Activated naive CD4-positive, alpha-beta T cell treated with anti-CD3 and anti-CD28 coated beads for 36 hours (primary cell): ENCODE measurements around the gene MAPK6. TPM values are rescaled to one million over a fixed set of nuclear protein-coding genes. Genes with fewer than 3 reads are reported as not detected.

Experiments
- CTCF ChIA-PET: fragments of 350-600 bp; sonication (Branson Sonifier 250); formaldehyde crosslinking; loops from one replicate; lab custom pipeline; 2021; ENCODE audit warnings: antibody characterized with exemption; lab: Charles Lee
- DNase-seq: peaks from one replicate; pipeline ENCODE4 v3.0.0-alpha.2; 2020
- H3K27ac Mint-ChIP-seq: one replicate; pipeline ENCODE4 v1.8.0; 2021; ENCODE audit warnings: mild to moderate bottlenecking, mixed read lengths
- H3K27me3 Mint-ChIP-seq: one replicate; pipeline ENCODE4 v1.8.0; 2021; ENCODE audit warnings: low read depth, mixed read lengths
- H3K36me3 Mint-ChIP-seq: one replicate; pipeline ENCODE4 v1.8.0; 2021; ENCODE audit warnings: low read depth, mixed read lengths
- H3K4me1 Mint-ChIP-seq: one replicate; pipeline ENCODE4 v1.8.0; 2021; ENCODE audit warnings: low read depth, mixed read lengths
- H3K4me3 Mint-ChIP-seq: one replicate; pipeline ENCODE4 v1.8.0; 2021; ENCODE audit warnings: mild to moderate bottlenecking, moderate library complexity, mixed read lengths
- H3K9me3 Mint-ChIP-seq: one replicate; pipeline ENCODE4 v1.8.0; 2021; ENCODE audit warnings: mixed read lengths
- intact Hi-C: fragments of 100-400 bp; cut with micrococcal nuclease; formaldehyde crosslinking; loops from one replicate; pipeline ENCODE4 v1.15.1; 2023
- total RNA-seq, 2 experiments: library from RNA; stranded (reverse); gene quantifications; one replicate each; pipeline ENCODE4 v1.2.3, GENCODE V29; 2021

The MAPK6 gene
- total RNA-seq, 2 experiments from 2014 or later: 16.7 to 17.2 TPM

GRCh38 chr15:52102463-52102862, 83.4 kb downstream of the MAPK6 start:
- intact Hi-C loops: no loop called here
- CTCF ChIA-PET: no interaction called here
- H3K27ac Mint-ChIP-seq: no peak overlapping the region

GRCh38 chr15:52103217-52104207, 84.5 kb downstream of the MAPK6 start:
- CTCF ChIA-PET: interaction anchor here (1.1 kb wide), 1 partner anchor 24 kb away, joined by 4 read pairs; no protein-coding TSS in a partner anchor
- Mint-ChIP-seq H3K27me3 (peaks cover 5% of the 10 kb centered on the region), H3K27ac (no peak overlapping the region), H3K4me1 (no peaks in the 10 kb centered on the region), H3K36me3 (no peaks in the 10 kb centered on the region), H3K4me3 (no peak overlapping the region), H3K9me3 (no peaks in the 10 kb centered on the region)
- peak; percentile 31 for DNase-seq
- intact Hi-C loops: no loop called here

More at GRCh38 chr15:52102463-52102862, 83.4 kb downstream of the MAPK6 start:
- DNase-seq: no peak
- no peaks in the 10 kb centered on the region for H3K36me3 Mint-ChIP-seq
- no peaks in the 10 kb centered on the region for H3K4me1 Mint-ChIP-seq
- no peak overlapping the region for H3K4me3 Mint-ChIP-seq
- peaks cover 5% of the 10 kb centered on the region for H3K27me3 Mint-ChIP-seq
- H3K9me3 Mint-ChIP-seq: no peaks in the 10 kb centered on the region

DNA sequence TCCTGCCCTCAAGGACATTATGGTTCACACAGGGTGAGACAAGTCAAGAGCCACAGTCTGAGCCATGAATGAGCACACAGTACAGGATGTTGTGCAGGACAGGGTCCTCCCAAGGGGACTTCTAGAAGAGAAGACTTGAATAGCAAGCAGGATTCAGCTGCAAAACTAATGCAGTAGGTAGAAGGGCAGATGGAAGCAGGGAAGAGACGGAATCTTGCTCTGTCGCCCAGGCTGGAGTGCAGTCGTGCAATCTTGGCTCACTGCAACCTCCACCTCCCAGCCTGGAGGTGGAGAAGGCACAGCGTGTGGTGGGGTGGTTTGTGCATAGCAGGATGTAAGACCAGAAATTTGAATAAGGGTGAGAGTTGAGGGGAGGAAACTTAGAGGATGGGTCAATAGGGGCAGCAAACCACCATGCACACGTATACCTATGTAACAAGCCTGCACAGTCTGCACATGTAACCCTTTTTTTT, 85.5 kb downstream of the MAPK6 start:
- CTCF ChIA-PET: no interaction called here
- peaks cover under 1% of the 10 kb centered on the region for H3K4me1 Mint-ChIP-seq
- peaks cover 3% of the 10 kb centered on the region for H3K27me3 Mint-ChIP-seq
- DNase-seq: no peak
- no peaks in the 10 kb centered on the region for H3K9me3 Mint-ChIP-seq
- no peak overlapping the region for H3K4me3 Mint-ChIP-seq
- H3K27ac Mint-ChIP-seq: no peak overlapping the region
- intact Hi-C loops: no loop called here
- H3K36me3 Mint-ChIP-seq: no peaks in the 10 kb centered on the region

- H3K36me3 Mint-ChIP-seq: no peaks in the 10 kb centered on the region
- H3K4me1 Mint-ChIP-seq: peaks cover 5% of the 10 kb centered on the region
- peaks cover 12% of the 10 kb centered on the region for H3K27me3 Mint-ChIP-seq
- no peaks in the 10 kb centered on the region for H3K9me3 Mint-ChIP-seq
- H3K27ac Mint-ChIP-seq: no peak overlapping the region
- intact Hi-C loops: no loop called here
- no peak for DNase-seq
- H3K4me3 Mint-ChIP-seq: no peak overlapping the region
- CTCF ChIA-PET: no interaction called here
Observed at GRCh38 chr15:52105846-52106245, 86.8 kb downstream of the MAPK6 start.

DNA sequence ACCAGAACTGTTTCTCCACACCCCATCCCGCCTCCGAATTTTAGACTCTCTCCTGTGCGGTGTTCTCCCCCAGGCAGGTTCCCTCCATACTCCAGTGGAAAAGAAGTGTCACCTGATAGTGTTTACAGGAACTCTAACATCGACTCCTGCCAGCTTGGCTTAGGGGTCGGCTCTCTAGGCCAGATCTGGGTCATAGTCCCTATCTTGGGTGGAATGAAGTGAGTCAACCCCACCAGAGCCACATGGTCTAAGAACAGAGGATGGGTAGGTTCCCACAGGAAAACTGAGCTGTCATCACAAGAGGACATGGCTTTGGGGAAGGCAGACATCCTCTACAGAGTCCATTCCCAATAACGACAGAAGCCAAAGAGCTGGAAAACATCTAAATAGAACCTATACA, 87.6 kb downstream of the MAPK6 start:
- intact Hi-C loops: no loop called here
- H3K9me3 Mint-ChIP-seq: no peaks in the 10 kb centered on the region
- no peak for DNase-seq
- CTCF ChIA-PET: no interaction called here
- H3K27ac Mint-ChIP-seq: no peak overlapping the region
- H3K36me3 Mint-ChIP-seq: no peaks in the 10 kb centered on the region
- H3K4me1 Mint-ChIP-seq: peaks cover 9% of the 10 kb centered on the region
- H3K4me3 Mint-ChIP-seq: no peak overlapping the region
- H3K27me3 Mint-ChIP-seq: peaks cover 20% of the 10 kb centered on the region

GRCh38 chr15:52107238-52107637, 88.2 kb downstream of the MAPK6 start:
- CTCF ChIA-PET: no interaction called here
- Mint-ChIP-seq H3K9me3 (no peaks in the 10 kb centered on the region), H3K27me3 (peaks cover 20% of the 10 kb centered on the region), H3K4me3 (no peak overlapping the region), H3K27ac (no peak overlapping the region), H3K4me1 (peaks cover 9% of the 10 kb centered on the region), H3K36me3 (no peaks in the 10 kb centered on the region)
- no peak for DNase-seq
- intact Hi-C loops: no loop called here

DNA sequence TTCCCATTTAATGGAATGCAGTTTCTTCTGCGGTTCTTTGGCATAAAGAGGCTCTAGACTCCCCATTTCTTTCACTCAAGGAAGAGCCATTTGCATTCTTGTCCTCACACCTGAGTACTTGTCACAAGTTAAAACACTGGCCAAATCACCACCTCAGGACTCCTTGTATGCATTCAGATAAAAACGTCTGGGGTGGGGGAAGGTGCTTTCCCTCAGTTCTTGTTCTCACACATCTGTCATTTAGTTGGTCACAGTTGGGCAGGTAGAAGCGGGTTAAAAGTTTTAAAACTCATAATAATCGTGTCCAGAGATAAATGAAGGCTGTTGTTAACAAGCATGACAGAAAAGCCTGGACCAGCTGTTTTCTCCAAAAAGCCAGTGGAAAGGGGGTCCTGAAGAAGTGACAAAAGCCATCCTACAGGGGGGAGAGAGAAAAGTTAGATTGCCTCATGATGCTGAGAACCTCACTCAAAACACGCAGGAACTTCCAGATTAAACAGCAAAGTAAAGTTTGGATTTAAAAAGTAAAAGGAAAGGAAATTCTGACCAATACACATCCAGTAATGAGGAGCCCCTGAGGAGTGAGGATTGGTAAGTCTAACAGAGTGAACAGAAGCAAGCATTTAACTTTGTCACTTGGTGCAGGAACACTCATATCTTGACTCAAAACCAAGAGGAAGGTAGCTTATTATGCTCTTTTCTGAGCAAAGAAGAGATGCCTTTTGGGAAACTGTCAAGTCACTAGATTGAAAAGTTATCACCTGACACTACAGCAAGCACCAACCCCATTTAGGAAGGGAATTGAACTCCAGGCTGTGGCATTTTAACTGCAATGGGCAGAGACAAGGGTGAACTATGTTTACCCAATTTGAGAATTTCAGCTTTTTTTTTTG, 90.8 kb downstream of the MAPK6 start:
- intact Hi-C loops: no loop called here
- Mint-ChIP-seq H3K36me3 (no peaks in the 10 kb centered on the region), H3K27me3 (peaks cover 20% of the 10 kb centered on the region), H3K4me1 (peaks cover 10% of the 10 kb centered on the region), H3K4me3 (no peak overlapping the region), H3K27ac (no peak overlapping the region), H3K9me3 (no peaks in the 10 kb centered on the region)
- CTCF ChIA-PET: no interaction called here
- no peak for DNase-seq

GRCh38 chr15:52111517-52112202, 92.6 kb downstream of the MAPK6 start:
- Mint-ChIP-seq H3K36me3 (no peaks in the 10 kb centered on the region), H3K4me3 (peak overlapping the region; percentile 68), H3K27ac (no peak overlapping the region), H3K27me3 (peaks cover 19% of the 10 kb centered on the region), H3K9me3 (no peaks in the 10 kb centered on the region), H3K4me1 (peaks cover 20% of the 10 kb centered on the region)
- CTCF ChIA-PET: interaction anchor here (1.1 kb wide), 1 partner anchor 34 kb away, joined by 3 read pairs; no protein-coding TSS in a partner anchor
- intact Hi-C loops: no loop called here
- no peak for DNase-seq

DNA sequence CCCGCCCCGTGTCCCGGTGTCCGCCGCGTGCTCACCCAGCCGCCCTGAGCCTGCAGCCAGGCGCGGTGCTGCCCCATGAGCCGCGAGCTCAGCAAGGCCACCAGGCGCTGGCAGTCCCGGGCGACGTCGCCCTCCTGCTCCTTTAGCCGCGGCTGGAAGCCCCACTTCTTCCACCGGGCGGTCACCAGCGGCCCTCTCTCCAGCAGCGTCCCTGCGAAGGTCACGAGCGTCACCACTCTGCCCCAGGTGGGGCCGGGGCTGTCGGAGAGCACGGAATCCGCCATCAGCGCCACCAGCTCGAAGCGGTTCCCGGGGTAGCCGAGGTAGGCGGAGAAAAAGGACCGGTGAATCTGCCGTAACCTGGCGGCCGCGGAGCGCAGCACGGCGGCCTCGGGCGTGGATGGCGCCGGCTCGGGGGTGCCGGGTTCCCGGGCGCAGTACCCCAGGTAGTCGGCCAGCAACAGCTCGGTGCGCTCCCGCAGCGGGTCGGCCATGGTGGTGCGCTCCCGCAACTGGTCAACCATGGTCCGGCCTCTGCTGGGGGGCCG, 93.3 kb downstream of the MAPK6 start:
- no peaks in the 10 kb centered on the region for H3K36me3 Mint-ChIP-seq
- no peaks in the 10 kb centered on the region for H3K9me3 Mint-ChIP-seq
- H3K27ac Mint-ChIP-seq: no peak overlapping the region
- H3K27me3 Mint-ChIP-seq: peaks cover 17% of the 10 kb centered on the region
- intact Hi-C loops: no loop called here
- peak overlapping the region; percentile 68 for H3K4me3 Mint-ChIP-seq
- DNase-seq: peak; percentile 54
- CTCF ChIA-PET: interaction anchor here (0.6 to 1.1 kb wide), 3 partner anchors 11 to 39 kb away, joined by 3 to 4 read pairs (median 3); no protein-coding TSS in a partner anchor
- peaks cover 20% of the 10 kb centered on the region for H3K4me1 Mint-ChIP-seq

DNA sequence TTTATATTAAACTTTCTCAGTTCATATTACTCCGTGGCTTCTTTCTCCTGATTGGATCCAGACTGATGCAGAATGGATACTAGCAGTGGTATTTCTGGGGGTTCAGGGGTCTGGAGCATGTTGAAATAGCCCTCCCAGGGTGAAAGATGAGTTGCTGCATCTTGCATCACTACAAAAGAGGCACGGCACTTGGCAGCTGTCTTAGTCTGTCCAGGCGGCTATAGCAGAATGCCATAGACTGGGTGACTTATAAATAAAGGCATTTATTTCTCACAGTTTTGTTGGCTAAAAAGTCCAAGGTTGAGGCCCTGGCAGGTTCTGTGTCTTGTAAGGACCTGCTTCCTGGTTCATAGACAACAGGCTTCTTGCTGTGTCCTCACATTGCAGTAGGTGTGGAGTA, 94.2 kb downstream of the MAPK6 start:
- peak overlapping the region; percentile 43 for H3K4me3 Mint-ChIP-seq
- H3K27ac Mint-ChIP-seq: no peak overlapping the region
- peaks cover 17% of the 10 kb centered on the region for H3K27me3 Mint-ChIP-seq
- CTCF ChIA-PET: no interaction called here
- intact Hi-C loops: no loop called here
- H3K4me1 Mint-ChIP-seq: peaks cover 20% of the 10 kb centered on the region
- H3K9me3 Mint-ChIP-seq: no peaks in the 10 kb centered on the region
- DNase-seq: no peak
- H3K36me3 Mint-ChIP-seq: no peaks in the 10 kb centered on the region

- H3K4me3 Mint-ChIP-seq: no peak overlapping the region
- CTCF ChIA-PET: interaction anchor here (1.1 kb wide), 1 partner anchor 114 kb away, joined by 3 read pairs; no protein-coding TSS in a partner anchor
Observed at GRCh38 chr15:52113708-52114107, 94.7 kb downstream of the MAPK6 start.

More at GRCh38 chr15:52113708-52114107, 94.7 kb downstream of the MAPK6 start:
- intact Hi-C loops: no loop called here
- DNase-seq: no peak
- peaks cover 17% of the 10 kb centered on the region for H3K27me3 Mint-ChIP-seq
- peaks cover 20% of the 10 kb centered on the region for H3K4me1 Mint-ChIP-seq
- no peak overlapping the region for H3K27ac Mint-ChIP-seq
- no peaks in the 10 kb centered on the region for H3K36me3 Mint-ChIP-seq
- H3K9me3 Mint-ChIP-seq: no peaks in the 10 kb centered on the region
